Measurements from ENCODE around the gene ZBTB16.

DNA sequence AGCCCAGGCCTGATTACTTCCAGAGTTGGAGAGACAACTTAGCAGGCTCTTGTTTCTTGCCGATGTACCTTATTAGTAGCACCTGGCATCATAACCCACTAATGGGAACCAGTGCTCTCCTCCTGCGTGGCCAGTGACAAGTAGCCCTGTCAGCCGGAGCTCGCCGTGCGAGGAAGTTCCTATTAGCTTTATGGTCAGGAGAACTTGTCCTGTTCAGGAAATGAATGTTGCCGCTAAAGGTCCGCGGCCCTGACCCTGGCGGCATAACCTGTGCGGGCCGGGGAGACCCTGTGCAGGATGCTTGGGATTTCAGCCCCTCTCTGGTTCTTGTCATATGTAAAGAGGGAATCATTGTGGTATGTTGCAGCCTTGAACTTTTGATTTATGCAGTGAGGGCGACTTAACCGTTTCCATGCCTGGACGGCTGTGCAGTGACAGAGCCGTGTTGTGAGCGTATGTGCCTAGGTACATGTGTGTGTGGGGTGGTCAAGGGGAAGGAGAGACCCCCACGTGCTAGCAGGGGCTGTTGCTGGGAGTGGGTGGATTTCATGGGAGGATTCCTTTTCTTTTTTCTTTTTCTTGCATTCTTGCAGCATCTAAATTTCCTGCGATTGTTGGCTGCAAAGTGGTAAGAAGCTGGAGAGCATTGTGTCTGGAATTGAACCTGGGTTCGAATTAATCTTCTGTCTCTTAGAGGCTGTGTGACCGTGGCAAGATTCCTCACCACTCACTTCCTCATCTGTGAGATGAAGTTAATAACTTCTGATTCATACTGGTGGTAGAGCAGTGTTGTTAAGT lies 15.2 kb downstream of the ZBTB16 start:
- no peak for TF ChIP-seq CTCF (IDR thresholded peaks at IDR 0.05; ENCODE audit: borderline replicate concordance, extremely low read depth, low read length, poor library complexity, severe bottlenecking)
- TF ChIP-seq EZH2 (IDR thresholded peaks at IDR 0.05; ENCODE audit: borderline replicate concordance, low read depth, low read length, severe bottlenecking), result no peak

Measured in DND-41 (cell line).